Parathyroid adenoma (tissue), 2 donors: ENCODE data around the gene SF3B1.

ENCODE experiments used
- H2AFZ ChIP-seq: fragments of 300-600 bp; sonication (generic); one replicate; pipeline ENCODE4 v1.7.0; 2017; ENCODE audit warnings: antibody characterized with exemption, mild to moderate bottlenecking
- H3K27ac ChIP-seq: fragments of 300-600 bp; sonication (generic); one replicate; pipeline ENCODE4 v1.7.0; 2017
- H3K27me3 ChIP-seq: fragments of 300-600 bp; sonication (generic); one replicate; pipeline ENCODE4 v1.7.0; 2017; ENCODE audit warnings: low read length; ENCODE audit not compliant: control insufficient read depth, insufficient read depth
- H3K36me3 ChIP-seq: fragments of 300-600 bp; sonication (generic); one replicate; pipeline ENCODE4 v1.7.0; 2017; ENCODE audit warnings: low read length; ENCODE audit not compliant: control insufficient read depth, insufficient read depth
- H3K4me1 ChIP-seq: fragments of 300-600 bp; sonication (generic); one replicate; pipeline ENCODE4 v1.7.0; 2017; ENCODE audit warnings: control low read depth
- H3K4me2 ChIP-seq: fragments of 300-600 bp; sonication (generic); one replicate; pipeline ENCODE4 v1.7.0; 2017; ENCODE audit warnings: low read length
- H3K4me3 ChIP-seq: fragments of 300-600 bp; sonication (generic); one replicate; pipeline ENCODE4 v1.7.0; 2017; ENCODE audit warnings: low read depth, low read length
- H3K79me2 ChIP-seq: fragments of 300-600 bp; sonication (generic); one replicate; pipeline ENCODE4 v1.7.0; 2017; ENCODE audit warnings: control low read depth
- H3K9ac ChIP-seq: fragments of 300-600 bp; sonication (generic); one replicate; pipeline ENCODE4 v1.7.0; 2017; ENCODE audit warnings: mild to moderate bottlenecking
- H3K9me3 ChIP-seq: fragments of 300-600 bp; sonication (generic); one replicate; pipeline ENCODE4 v1.7.0; 2017; ENCODE audit warnings: low read length; ENCODE audit not compliant: control insufficient read depth
- TF ChIP-seq, protein P1 (sequence below): fragments of 300-600 bp; sonication (generic); IDR thresholded peaks from one replicate; pipeline ENCODE4 v1.7.0; 2017; ENCODE audit warnings: antibody characterized with exemption, mild to moderate bottlenecking
- donor health status: primary hyperparathyroidism.

SF3B1 gene

DNA sequence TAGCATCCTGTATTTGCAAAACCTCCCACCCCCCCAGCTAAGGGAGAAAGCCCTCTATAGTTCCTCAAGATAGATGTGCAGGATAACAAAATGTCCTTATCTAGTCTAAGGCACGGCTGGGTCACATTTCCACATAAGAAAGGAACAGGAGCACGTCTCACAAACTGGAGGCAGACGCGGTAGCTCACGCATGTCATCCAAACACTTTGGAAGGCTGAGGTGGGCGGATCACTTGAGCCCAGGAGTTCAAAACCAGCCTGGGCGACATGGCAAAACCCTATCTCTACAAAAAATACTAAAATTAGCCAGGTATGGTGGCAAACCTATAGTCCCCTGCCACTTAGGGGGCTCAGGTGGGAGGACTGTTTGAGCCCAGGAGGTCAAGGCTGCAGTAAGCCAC, 9.3 kb downstream of the SF3B1 start:
- no peak overlapping the region for H2AFZ ChIP-seq
- H3K27me3 ChIP-seq, result no peaks in the 10 kb centered on the region
- no peak overlapping the region for H3K4me2 ChIP-seq
- no peak overlapping the region for H3K4me3 ChIP-seq
- H3K79me2 ChIP-seq, result peaks cover 66% of the 10 kb centered on the region
- no peaks in the 10 kb centered on the region for H3K9me3 ChIP-seq
- H3K9ac ChIP-seq, result no peak overlapping the region
- H3K36me3 ChIP-seq, result no peaks in the 10 kb centered on the region
- H3K4me1 ChIP-seq, result peaks cover 13% of the 10 kb centered on the region
- TF ChIP-seq, protein P1, sequence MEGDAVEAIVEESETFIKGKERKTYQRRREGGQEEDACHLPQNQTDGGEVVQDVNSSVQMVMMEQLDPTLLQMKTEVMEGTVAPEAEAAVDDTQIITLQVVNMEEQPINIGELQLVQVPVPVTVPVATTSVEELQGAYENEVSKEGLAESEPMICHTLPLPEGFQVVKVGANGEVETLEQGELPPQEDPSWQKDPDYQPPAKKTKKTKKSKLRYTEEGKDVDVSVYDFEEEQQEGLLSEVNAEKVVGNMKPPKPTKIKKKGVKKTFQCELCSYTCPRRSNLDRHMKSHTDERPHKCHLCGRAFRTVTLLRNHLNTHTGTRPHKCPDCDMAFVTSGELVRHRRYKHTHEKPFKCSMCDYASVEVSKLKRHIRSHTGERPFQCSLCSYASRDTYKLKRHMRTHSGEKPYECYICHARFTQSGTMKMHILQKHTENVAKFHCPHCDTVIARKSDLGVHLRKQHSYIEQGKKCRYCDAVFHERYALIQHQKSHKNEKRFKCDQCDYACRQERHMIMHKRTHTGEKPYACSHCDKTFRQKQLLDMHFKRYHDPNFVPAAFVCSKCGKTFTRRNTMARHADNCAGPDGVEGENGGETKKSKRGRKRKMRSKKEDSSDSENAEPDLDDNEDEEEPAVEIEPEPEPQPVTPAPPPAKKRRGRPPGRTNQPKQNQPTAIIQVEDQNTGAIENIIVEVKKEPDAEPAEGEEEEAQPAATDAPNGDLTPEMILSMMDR, result no peak
- H3K27ac ChIP-seq, result no peak overlapping the region

DNA sequence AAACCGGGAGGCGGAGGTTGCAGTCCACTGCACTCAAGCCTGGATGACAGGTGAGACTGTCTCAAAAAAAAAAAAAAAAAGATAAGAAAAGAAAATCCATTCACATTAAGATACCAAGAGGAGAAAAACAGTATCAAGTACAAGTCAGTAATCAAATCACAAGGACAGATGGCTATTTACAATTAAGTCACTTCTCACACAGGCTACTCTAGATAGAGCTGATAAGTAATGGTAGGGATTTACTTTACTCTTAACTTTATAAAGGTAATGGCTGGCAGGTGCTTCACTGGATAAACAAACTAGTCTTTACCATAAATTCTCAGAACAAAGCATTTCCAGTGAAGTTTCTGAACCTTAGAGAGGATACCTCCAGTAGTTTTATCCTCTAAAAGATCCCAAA, 11.5 kb downstream of the SF3B1 start:
- H2AFZ ChIP-seq, result no peak overlapping the region
- no peaks in the 10 kb centered on the region for H3K9me3 ChIP-seq
- H3K4me2 ChIP-seq, result no peak overlapping the region
- TF ChIP-seq, protein P1, result no peak
- H3K27ac ChIP-seq, result no peak overlapping the region
- H3K27me3 ChIP-seq, result no peaks in the 10 kb centered on the region
- peaks cover 13% of the 10 kb centered on the region for H3K4me1 ChIP-seq
- peaks cover 47% of the 10 kb centered on the region for H3K79me2 ChIP-seq
- no peak overlapping the region for H3K9ac ChIP-seq
- no peaks in the 10 kb centered on the region for H3K36me3 ChIP-seq
- H3K4me3 ChIP-seq, result no peak overlapping the region

DNA sequence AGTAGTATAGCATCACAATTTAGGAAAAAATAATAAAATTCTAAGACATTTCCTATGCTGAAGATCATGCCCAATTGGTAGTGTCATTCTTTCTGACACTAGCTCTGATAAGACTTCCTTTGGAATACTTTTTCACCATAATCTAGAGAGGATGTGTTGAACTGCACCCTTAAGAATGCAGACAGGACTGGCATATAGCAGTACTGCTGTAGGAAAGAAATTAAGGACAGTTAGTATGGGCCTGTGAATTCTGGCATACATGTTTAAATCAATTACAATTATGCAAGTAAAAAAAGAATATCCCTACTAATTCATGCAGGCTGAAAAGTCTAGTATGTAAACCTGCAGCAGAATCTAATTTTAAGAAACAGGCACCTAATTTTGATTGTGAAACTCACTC, 15.4 kb downstream of the SF3B1 start:
- TF ChIP-seq, protein P1, result no peak
- H3K79me2 ChIP-seq, result peaks cover 33% of the 10 kb centered on the region
- H3K4me3 ChIP-seq, result no peak overlapping the region
- H3K36me3 ChIP-seq, result no peaks in the 10 kb centered on the region
- H3K4me2 ChIP-seq, result no peak overlapping the region
- no peak overlapping the region for H2AFZ ChIP-seq
- H3K27me3 ChIP-seq, result no peaks in the 10 kb centered on the region
- no peak overlapping the region for H3K27ac ChIP-seq
- no peaks in the 10 kb centered on the region for H3K4me1 ChIP-seq
- H3K9ac ChIP-seq, result no peak overlapping the region
- H3K9me3 ChIP-seq, result no peaks in the 10 kb centered on the region

DNA sequence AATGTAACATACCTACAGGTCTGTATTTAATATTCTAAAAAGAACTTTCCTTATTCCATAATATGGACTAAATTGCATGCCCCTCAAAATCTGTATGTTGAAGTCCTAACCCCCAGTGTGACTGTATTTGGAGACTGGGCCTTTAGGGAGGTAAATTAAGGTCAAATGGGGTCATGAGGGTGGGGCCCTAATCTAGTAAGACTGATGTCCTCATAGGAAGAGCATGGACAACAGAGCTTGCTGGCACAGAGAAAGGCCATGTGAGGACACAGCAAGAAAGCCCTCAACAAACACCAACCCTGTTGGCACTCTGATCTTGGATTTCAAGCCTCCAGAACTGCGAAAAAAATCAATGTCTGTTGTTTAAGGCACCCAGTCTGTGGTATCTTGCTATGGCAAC, 18.6 kb downstream of the SF3B1 start:
- Histone ChIP-seq H3K79me2 (peaks cover 32% of the 10 kb centered on the region), H3K36me3 (no peaks in the 10 kb centered on the region), H3K4me2 (no peak overlapping the region), H3K4me3 (no peak overlapping the region), H3K4me1 (no peaks in the 10 kb centered on the region), H3K27me3 (no peaks in the 10 kb centered on the region), H3K27ac (no peak overlapping the region), H3K9ac (no peak overlapping the region), H3K9me3 (no peaks in the 10 kb centered on the region), H2AFZ (no peak overlapping the region)
- TF ChIP-seq, protein P1, result no peak

DNA sequence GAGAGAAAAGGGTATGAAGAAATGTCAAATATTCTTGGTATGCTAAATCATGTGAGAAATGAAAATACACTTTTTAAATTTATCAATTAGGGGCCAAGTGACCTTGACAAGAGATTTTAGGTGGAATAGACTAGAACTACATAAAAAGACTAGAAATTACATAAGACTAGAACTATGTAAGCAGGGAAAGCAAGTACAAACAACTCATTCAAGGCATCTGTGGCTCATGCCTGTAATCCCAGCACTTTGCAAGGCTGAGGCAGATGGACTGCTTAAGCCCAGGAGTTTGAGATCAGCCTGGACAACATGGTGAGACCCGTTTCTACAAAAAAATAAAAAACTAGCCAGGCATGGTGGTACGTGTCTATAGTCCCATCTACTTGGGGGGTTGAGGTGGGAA, 20.3 kb downstream of the SF3B1 start:
- H2AFZ ChIP-seq, result no peak overlapping the region
- no peak overlapping the region for H3K4me2 ChIP-seq
- H3K4me1 ChIP-seq, result no peaks in the 10 kb centered on the region
- H3K9me3 ChIP-seq, result no peaks in the 10 kb centered on the region
- no peak overlapping the region for H3K27ac ChIP-seq
- H3K9ac ChIP-seq, result no peak overlapping the region
- H3K4me3 ChIP-seq, result no peak overlapping the region
- H3K36me3 ChIP-seq, result no peaks in the 10 kb centered on the region
- TF ChIP-seq, protein P1, result no peak
- H3K27me3 ChIP-seq, result no peaks in the 10 kb centered on the region
- H3K79me2 ChIP-seq, result peaks cover 33% of the 10 kb centered on the region
